Left lobe of liver (tissue), 2 donors: Measurements from ENCODE around the gene RAD51D. TPM values are rescaled to one million over a fixed set of nuclear protein-coding genes. Genes with fewer than 3 reads are reported as not detected.
"Not testable (repeated sequence)": the region's sequence is repeated elsewhere in the genome, so short reads cannot be mapped to it uniquely, and the experiment has no call there.

ENCODE experiments used
- ATAC-seq: fragments of 200-7000 bp; cut with Tn5 transposase; one replicate; pipeline ENCODE4 v1.9.1; 2020; ENCODE audit warnings: mild to moderate bottlenecking, moderate library complexity
- DNase-seq: peaks from one replicate; pipeline ENCODE4 v3.0.0-alpha.2; 2020; ENCODE audit warnings: low spot score
- total RNA-seq: library from RNA; stranded (reverse); gene quantifications from one replicate; pipeline ENCODE4 v1.2.1, GENCODE V29; 2021
- donor health status: DM: no; HTN: no; CAD: no; lungs with moderate emphysema.
- donor health status: DM: no; HTN: yes; CAD: no.

RAD51D gene
- total RNA-seq, 1 donor from 2014 or later = 4.4 TPM

DNA sequence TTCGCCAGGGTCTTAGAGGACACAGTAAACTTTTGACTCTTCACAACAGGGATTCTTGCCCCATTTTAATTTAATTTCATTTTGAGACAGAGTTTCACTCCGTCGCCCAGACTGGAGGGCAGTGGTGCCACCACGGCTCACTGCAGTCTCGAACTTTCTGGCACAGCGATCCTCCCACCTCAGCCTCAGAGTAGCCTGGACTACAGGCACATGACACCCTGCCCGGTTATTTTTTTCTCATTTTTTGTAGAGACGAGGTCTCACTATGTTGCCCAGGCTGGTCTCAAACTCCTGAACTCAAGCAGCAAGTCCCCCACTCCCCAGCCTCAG, 22.8 kb upstream of the RAD51D start:
- no peak for DNase-seq
- ATAC-seq = no peak

DNA sequence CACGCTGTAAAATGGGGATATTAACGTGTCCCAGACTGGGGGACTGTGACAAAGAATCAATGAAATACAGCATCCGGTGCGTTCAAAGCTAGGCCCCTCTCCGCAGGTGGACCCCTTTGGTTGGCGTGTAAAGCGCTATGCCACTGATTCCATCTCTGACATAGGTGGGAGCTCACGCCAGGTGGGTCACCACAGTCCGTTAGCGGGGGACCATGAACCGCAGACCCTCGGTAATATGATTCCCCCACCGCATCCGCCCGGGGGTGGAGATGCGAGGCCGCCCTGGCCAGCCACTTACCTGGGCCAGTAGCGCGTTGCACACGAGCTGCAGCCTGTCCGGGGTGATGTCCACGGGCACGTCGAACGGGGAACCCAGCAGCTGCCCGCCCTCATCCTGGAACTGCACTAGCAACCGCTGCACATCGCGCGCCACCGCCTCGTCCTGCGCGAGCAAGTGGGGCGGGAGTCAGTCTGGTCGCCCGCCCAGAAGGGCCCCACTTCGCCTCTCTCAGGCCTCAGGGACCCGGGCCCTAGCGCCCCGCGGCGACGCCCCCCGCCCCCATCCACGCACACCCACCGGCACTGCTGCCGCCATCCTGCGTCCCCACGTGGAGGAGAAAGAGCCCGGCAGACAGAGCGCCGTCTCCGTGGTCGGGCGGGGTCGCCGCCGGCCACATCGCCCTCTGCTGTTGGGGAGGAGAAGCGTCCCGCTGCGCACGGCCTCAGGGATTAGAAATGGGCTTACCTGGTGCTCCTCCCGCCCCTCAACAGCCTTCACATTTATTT, 22.2 kb upstream of the RAD51D start, which contains the start of gene NLE1:
NLE1 (minus strand) TSS at position 623 of the 786 bp plus-strand sequence; CDS start at position 595, 28 bp downstream.
- DNase-seq = peak; percentile 84
- peak; percentile 98 for ATAC-seq

DNA sequence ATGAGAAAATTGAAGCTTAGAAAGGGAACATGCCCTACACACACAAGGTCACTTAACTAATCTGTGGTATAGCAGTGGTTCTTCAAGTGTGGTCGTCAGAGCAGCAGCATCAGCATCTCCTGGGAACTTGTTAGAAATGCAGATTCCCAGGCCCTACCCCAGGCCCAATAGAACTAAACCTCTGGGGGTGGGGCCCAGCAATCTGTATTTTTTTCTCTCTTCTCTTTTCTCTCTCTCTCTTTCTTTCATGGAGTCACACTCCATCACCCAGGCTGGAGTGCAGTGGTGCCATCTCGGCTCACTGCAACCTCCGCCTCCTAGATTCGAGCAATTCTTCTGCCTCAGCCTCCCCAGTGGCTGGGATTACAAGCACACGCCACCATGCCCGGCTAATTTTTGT, 18.6 kb upstream of the RAD51D start:
- no peak for ATAC-seq
- DNase-seq = no peak

DNA sequence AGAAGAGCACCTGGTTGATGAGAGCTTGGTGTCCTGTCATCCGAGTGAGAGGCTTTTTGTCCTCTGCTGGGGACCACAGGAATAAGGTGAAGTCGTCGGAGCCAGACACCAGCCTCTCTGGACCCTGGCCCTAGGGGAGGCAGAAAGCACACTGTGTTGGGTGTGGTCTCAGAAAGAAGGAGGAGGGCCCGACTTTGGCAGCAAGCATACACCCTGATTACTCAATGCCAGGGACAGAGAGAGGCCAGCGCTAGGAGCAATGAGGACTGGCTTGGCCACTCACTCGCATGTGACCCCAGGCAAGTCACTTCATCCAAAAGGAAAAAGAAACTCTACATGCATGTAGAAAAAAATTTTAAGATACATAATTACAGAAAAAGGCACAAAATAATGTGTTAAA, 15.7 kb upstream of the RAD51D start:
- ATAC-seq (no peak), DNase-seq (no peak)

DNA sequence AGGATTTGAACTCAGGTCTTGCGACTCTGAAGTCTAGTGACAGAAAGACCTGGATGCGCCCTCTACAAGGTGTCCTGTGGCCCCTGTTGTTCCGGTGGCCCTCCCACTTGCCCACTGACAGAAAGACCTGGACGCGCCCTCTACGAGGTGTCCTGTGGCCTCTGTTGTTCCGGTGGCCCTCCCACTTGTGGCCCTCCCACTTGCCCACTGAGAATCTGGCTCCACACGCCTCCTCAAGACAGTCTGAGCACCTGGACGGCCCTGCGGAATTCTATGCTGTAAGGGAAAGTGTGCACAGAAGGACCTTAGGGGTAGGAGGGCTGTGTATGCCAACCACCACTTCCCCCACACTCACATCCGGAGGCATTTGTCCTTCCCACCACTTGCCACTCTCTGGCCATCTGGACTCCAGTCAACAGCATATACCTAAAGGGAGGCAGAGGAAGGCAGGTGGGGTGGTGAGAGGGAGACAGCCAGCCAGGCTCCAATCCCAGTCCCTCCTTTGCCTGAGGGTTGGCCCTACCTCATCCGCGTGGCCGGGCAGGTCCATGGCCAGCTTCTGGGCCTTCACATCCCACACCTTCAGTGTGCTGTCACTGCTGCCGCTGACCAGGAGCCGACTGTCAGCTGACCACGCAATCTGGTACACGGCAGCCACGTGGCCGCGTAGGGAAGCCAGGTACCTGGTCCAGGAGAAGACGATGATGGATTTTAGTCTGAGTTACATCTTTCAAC, 13.3 kb upstream of the RAD51D start:
- ATAC-seq = no peak
- DNase-seq = no peak

DNA sequence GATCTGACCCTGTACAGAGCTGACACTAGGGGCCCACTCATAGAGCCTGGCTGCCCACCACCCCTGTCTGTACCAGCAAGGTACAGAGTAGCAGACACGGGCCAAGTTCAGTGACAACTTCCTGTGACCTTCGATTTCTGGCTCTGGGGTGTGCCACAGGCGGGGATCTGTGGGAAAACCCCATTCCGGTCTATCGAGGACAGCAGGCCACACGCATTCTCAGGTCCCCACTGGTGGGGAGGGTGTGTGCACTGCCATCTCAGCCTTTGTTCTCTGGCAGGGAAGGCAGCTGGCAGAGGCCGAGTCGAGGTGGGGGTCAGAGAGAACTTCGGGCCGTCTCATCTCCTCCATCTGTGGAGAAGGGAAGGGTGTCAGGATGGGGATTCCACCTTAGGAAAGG, 12.4 kb upstream of the RAD51D start:
- ATAC-seq (peak; percentile 33), DNase-seq (no peak)

DNA sequence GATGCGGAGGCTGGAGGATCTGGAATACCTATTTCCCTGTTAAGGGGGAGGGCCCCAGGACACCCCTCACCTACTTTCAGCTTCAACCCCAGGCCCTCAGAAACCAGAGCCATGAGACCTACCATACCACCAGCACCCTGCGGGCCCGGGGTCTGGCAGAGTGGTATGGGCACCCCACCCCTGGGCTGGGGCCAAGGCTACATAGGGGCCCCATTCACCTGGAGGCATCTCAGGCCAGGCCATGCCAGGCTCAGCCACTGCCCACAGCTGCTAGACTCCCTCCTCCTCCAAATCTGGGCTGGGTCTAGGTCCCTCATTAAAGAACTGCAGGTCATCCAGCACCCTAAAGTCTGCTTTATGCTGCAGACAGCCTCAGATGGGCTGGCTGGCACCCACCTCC, 10.7 kb upstream of the RAD51D start:
- ATAC-seq = no peak
- no peak for DNase-seq

DNA sequence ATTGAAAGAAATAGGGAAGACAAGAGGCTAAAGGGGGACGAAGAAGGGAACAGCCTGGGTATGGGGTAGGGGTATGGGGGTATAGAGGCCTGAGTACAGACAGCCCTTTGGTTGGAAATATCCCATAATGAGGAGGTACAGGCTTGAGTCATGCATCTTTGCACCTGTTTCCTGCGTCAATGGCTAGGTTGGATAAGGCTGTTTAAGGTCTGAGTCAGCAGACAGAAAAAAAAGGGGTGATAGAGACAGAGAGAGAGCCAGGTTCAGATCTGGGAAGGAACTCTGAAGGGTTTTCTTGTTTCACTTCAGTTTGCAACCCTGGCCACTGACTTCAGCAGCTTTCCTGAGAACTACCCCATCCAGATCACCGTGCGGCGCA, 10.3 kb upstream of the RAD51D start:
- ATAC-seq = no peak
- DNase-seq = no peak

DNA sequence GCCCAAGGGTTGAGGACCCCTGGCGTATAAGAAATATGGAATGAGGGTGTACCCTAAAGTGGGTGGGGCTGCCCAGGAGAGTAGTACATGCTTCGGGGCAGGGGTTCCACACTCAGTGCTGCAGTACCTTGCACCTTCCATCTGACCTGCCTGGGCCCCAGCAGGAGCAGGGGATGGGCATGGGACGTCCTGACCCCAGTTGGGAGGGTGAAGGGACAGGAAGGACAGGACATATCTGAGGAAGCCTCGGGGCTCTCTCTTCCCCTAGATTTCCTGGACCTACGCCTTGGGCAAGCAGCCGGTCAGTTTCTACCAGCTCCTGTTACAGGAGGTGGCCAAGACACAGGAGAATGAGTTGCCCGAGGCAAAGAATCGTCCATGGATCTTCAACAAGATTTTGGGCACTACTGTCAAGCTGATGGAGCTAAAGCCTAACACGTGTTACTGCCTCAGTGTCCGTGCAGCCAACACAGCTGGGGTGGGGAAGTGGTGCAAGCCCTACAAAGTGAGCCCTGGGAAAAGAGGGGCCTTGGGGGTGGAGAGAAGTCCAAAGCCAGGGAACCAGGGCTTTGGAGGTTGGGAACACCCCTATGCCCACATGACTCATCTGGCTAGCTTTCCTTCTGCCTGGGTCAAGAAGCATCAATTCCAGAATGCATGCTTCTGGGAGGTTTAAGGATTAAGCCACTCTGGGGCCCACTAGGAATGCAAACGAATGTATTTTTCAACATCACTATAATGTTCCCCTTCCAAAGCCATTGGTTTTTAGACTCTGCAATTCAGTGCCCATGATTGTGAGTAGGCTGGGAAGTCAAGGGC, 9.7 kb upstream of the RAD51D start:
- DNase-seq (no peak), ATAC-seq (no peak)

DNA sequence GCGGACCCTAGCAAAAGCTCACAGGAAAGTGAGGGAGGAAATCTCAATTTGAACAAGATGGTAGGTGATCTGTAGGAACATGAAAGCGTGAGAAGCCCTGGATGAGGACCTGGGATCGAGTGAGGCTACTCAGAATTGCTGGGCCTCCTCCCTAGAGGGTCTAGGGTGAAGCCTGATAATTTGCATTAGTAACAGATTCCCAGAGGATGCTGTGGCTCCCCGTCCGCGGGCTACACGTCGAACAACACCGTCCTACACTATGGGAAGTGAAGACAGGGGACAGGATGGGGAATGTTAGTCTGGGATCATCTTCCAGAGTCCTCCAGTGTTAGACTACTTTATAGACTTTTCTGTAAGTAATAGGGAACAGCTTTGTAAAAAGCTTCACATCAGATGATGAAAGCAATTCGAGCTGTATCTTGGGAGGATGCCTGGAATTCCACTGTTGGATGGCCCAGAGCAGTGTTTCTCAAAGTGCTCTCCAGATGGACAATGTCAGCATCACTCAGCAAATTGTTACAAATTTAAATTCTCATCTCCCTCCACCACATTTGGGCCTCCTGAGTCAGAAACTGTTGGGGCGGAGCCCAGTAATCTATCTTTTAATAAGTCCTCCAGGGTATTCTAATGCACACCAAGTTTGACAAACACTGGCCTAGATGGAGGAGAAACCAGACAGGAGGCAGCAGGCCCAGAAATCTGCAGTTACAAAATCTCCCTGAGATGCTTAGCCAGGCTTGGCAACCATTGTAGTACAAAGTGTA, 8.3 kb upstream of the RAD51D start:
- ATAC-seq = no peak
- DNase-seq = no peak

DNA sequence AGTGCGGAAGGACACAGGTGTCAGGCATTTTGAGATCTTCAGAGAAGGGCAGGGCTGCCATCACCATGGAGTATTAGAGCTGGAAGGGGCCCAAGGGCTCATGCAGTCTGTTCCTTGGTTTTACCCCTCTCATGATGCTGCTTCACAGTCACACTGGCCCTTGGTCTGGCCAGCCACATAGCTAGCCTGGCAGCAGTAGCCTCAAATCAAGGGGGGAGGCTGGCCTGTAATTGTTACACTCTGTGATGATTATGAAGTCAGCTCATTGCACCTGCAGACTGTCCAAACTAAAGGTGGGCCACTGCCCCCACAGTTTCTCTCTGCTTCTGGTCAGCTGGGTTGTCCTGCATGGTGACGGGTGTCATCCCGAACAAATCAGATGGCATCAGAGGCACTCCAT, 1.7 kb upstream of the RAD51D start, which contains the start of gene FNDC8:
FNDC8 (plus strand) TSS at position 301 of the 400 bp plus-strand sequence; CDS start at position 380, 79 bp downstream.
- DNase-seq = no peak
- ATAC-seq = no peak

DNA sequence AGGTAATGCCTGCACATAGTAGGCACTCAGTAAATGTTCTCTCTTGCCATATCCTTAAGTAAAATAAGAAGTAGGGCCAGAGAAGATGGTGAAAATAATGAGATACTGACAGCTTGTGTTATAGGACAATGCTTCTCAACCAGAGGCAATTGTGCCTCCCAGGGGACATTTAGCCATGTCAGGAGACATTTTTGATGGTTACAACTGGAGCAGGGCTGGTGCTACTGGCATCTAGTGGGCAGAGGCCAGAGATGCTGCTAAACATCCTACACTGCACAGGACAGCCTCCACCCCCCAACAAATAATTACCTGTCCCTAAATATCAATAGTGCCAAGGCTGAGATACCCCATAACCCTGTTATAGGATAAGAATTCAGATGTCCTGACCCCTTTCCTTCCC, 1.7 kb downstream of the RAD51D start:
- ATAC-seq (peak; percentile 32), DNase-seq (no peak)

DNA sequence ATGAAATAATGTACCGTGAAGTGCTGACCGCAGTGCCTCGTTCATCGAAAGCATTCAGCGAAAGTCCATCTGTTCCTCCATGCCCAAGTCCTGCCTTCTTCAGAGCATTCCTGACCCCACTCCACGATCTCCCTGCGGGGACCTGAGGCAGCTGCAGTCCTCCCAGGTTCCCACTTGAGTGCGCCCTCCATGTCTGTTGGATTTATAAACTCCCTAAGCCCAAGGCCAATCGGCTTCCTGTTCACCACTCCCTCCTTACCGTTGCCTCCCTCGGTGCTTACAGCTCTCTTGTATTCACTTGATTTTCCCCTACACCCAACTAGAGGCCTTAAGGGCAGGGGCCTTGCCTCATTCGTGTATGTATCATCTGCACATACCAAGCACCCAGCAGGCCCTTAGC, 2.8 kb downstream of the RAD51D start:
- ATAC-seq = no peak
- no peak for DNase-seq

DNA sequence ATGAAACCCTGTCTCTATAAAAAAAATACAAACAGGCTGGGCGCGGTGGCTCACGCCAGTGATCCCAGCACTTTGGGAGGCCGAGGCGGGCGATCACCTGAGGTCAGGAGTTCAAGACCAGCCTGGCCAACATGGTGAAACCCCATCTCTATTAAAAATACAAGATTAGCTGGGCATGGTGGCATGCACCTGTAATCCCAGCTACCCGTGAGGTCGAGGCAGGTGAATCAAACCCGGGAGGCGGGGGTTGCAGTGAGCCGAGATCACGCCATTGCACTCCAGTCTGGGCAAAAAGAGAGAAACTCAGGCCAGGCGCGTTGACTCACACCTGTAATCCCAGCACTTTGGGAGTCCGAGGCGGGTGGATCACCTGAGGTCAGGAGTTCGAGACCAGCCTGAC, 8.9 kb downstream of the RAD51D start:
- ATAC-seq, DNase-seq: not testable (repeated sequence)

DNA sequence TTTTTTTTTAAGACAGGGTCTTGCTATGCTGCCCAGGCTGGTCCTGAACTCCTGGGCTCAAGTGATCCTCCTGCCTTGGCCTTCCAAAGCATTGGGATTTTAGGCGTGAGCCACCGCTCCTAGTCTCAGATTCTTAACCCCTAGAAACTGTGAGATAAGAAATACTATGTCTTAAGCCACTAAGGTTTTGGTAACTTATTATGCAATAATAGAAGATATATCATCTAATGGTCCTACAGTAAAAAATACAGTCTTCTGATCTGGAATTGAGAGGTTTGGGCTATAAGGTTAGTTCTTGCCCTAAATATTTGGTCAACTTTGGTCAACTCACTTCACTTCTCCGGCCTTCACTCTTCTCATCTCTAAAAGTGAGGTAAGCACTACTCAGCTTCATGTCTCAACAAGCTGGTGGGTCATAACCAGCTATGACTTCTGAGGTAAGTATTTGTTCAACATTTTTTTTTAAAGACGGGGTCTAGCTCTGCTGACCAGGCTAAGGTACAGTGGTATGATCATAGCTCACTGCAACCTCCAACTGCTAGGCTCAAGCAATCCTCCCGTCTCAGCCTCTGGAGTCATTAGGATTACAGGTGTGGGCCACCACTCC, 14.7 kb downstream of the RAD51D start:
- DNase-seq (no peak), ATAC-seq (no peak)

DNA sequence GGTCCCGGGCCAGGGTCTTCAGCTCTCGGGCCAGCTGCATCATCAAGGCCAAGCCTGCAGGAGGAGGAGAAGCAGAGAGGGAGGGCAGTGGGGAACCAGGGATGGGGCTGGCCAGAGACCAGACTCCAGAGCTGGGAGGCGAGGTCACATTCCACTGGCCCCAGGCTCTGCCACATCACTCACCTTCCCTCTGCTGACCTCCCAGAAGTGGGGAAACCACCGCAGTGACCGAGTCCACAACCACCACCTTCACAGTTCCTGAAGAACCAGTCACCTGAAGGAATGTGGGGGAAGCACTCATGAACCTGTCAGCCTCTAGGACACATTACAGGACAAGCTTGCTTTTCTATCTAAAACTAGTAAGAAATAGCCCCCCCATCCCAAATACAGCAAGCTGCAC, 16.4 kb downstream of the RAD51D start:
- no peak for ATAC-seq
- no peak for DNase-seq

DNA sequence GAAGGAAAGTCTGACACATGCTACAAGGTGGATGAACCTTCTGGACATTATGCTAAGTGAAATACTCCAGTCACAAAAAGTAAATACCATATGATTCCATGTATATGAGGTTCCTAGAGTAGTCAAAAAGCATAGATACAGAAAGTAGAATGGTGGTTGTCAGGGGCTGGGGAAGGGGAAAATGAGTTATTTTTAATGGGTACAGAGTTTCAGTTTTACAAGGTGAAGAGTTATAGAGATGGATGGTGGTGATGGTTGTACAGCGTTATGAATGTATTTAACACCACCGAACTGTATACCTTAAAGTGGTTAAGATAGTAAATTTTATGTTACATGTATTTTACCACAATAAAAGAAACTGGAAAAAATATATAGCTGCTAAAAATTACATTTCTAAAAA, 17.9 kb downstream of the RAD51D start:
- no peak for ATAC-seq
- DNase-seq = no peak

DNA sequence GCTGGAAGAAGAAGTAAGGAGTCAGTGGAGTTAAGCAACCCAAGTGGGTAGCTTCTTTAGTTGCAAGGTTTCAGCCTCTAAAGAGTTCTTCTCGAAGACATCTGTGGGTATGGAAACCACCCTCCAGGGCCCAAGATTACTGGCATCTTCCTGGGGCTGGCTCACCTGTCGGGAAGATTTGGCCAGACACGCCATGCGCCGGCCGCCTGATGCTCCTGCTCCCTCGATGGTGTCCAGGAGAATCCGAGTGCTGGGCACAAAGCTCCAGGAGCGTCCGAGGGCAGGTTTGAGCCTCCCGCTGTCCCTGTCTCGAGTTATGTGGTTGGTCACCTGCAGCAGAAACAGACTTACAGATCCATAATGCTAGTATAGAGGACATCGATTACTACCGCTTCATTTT, 18.6 kb downstream of the RAD51D start:
- ATAC-seq = no peak
- no peak for DNase-seq

DNA sequence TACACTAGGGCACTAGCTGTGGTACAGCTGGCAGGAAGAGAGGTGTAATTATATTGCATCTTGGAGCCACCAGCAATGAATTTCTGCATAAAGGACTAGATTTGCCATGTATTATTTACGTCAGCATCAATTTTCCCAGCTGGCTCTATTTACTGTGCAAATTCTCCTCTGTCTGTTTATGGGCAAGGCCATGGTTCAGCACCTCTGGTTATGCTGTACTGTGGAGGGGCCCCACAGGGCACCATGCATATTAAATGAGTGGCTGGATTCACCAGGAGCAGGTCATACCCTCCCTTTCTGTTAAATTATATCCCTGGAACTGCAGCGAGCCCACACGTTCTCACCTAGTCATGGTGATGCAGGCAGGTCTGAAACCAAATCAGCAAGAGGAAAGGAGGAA, 19.8 kb downstream of the RAD51D start:
- no peak for ATAC-seq
- DNase-seq = no peak

DNA sequence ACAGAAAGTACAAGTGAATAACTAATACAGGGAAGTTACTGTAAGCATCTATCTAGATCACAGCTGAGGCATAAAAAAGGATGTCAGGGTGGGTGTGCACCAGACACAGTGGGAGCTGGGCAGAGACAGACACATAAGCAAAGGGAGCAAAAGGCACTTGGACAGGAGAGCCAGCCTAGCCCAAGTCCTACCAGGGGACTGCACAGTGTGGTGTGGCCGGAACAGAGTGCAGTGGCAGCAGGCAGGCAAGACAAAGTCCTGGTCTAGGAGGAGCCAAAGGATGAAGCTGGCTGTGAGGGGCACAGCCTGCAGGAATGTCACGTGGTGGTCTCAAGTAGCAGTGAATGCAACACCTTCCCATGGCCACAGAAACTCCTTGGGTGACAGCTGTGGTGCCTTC, 21.9 kb downstream of the RAD51D start:
- no peak for ATAC-seq
- DNase-seq = no peak
